ENCODE measurements around the gene NRF1. TPM values are rescaled to one million over a fixed set of nuclear protein-coding genes. Genes with fewer than 3 reads are reported as not detected.
A peak's percentile ranks its signal among the peaks of the same experiment; 100 is the strongest.

Gene NRF1
- total and polyA plus RNA-seq, 12 donors, result 7.7 to 16.0 (median 10.1) TPM

DNA sequence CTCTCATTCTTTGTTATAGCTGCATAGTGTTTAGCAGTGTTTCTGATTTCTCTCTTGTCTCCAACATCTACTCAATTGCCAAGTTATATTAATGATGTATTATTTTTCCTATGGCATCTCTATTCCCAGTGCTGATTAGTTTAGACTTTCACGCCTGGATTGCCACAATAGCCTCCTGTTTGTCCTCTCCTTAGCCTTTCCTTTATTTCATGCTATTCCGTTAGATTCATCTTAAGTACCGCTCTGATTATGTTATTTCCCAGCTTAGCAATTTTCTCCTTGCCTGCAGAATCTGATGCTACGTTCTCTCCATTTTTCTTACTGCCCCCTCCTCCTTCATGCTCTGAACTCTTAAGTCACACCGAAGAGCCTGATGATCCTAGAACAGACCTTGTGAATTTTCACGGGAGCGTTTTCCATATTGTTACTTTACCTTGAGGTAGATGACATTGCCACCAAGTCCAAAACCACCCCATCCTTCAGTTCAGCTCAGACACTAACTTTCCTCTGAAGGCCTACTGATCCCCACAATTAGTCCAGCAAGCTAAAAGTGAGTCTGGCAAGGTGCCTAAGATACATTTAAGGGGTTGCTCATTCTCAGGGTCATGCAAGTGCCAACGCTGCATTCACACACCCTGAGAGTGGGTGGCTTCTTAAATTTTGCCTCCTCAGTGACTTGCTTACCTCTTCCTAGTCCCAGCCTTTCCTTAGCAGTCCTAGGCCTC, 6.6 kb upstream of the NRF1 start:
- H3K27ac ChIP-seq, result no peak overlapping the region
- H3K36me3 ChIP-seq (replicated peaks in 1 of 2), result no peaks in the 10 kb centered on the region
- H3K27me3 ChIP-seq, result no peaks in the 10 kb centered on the region
- no peaks in the 10 kb centered on the region for H3K9me3 ChIP-seq (replicated peaks in 1 of 3)
- no peak overlapping the region for H3K4me3 ChIP-seq
- WGBS, 4 donors, result 72 to 79% (median 77%) methylated on average over 8 of the region's 8 CpGs
- peaks cover 0 to 1% of the 10 kb centered on the region in 2 donors for H3K4me1 ChIP-seq (replicated peaks in 1 of 2)
- intact Hi-C loops (cut with DNase I), result no loop called here
- no peak for DNase-seq
- TF ChIP-seq POLR2A (IDR thresholded peaks at IDR 0.05), result no peak
- TF ChIP-seq, protein P1, sequence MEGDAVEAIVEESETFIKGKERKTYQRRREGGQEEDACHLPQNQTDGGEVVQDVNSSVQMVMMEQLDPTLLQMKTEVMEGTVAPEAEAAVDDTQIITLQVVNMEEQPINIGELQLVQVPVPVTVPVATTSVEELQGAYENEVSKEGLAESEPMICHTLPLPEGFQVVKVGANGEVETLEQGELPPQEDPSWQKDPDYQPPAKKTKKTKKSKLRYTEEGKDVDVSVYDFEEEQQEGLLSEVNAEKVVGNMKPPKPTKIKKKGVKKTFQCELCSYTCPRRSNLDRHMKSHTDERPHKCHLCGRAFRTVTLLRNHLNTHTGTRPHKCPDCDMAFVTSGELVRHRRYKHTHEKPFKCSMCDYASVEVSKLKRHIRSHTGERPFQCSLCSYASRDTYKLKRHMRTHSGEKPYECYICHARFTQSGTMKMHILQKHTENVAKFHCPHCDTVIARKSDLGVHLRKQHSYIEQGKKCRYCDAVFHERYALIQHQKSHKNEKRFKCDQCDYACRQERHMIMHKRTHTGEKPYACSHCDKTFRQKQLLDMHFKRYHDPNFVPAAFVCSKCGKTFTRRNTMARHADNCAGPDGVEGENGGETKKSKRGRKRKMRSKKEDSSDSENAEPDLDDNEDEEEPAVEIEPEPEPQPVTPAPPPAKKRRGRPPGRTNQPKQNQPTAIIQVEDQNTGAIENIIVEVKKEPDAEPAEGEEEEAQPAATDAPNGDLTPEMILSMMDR (IDR thresholded peaks at IDR 0.05), result no peak

DNA sequence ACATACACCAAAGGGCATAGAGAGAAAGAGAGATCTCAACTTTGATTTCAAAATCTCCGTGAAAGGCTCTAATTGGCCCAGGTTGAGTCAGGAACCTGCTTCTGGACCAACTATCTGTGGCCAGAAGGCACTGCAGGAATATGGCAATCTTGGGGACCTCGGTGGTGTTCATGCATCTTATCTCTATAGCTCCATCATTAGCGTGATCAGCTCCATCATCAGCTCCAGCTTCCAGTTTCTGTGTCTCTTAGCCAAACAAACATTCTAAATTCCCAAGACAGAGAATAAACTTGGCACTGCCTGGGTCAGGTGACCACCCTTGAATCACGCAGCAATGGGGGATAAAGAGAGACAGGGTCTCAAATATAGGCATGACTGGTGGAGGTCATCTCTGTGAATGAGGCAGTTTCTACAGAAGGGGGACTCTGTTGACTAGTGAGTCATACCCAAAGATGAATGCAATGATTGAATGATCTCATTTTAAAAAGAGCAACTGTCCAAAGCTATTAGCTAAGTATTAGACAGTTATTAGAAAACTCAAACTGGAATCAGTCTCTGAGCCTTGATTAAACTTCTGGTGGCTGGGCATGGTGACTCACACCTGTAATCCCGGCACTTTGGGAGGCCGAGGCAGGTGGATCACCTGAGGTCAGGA, 5.4 kb upstream of the NRF1 start:
- Histone ChIP-seq H3K27ac (no peak overlapping the region), H3K36me3 (replicated peaks in 1 of 2) (no peaks in the 10 kb centered on the region), H3K9me3 (replicated peaks in 1 of 3) (no peaks in the 10 kb centered on the region), H3K4me1 (replicated peaks in 1 of 2) (peaks cover 0 to 10% of the 10 kb centered on the region in 2 donors), H3K4me3 (no peak overlapping the region), H3K27me3 (no peaks in the 10 kb centered on the region)
- WGBS, 4 donors, result 82 to 87% (median 86%) methylated on average over 4 to 6 of the region's 6 CpGs
- no peak for TF ChIP-seq POLR2A (IDR thresholded peaks at IDR 0.05)
- TF ChIP-seq, protein P1 (IDR thresholded peaks at IDR 0.05), result no peak
- DNase-seq, result no peak
- intact Hi-C loops (cut with DNase I), result no loop called here

- TF ChIP-seq, protein P1 (IDR thresholded peaks at IDR 0.05), result no peak
- TF ChIP-seq POLR2A (IDR thresholded peaks at IDR 0.05), result no peak
- intact Hi-C loops (cut with DNase I), result no loop called here
- Histone ChIP-seq H3K36me3 (replicated peaks in 1 of 2) (no peaks in the 10 kb centered on the region), H3K4me1 (replicated peaks in 1 of 2) (peaks cover 0 to 10% of the 10 kb centered on the region in 2 donors), H3K27me3 (no peaks in the 10 kb centered on the region), H3K27ac (peak overlapping the region in 1 of 5 donors; percentile 6), H3K4me3 (no peak overlapping the region), H3K9me3 (replicated peaks in 1 of 3) (no peaks in the 10 kb centered on the region)
- DNase-seq, result no peak
- 73 to 81% (median 76%) methylated on average over 7 of the region's 7 CpGs for WGBS, 4 donors
These were observed 4.7 kb upstream of the NRF1 start for GRCh38 chr7:129606803-129607202.

GRCh38 chr7:129607471-129608120, 3.9 kb upstream of the NRF1 start:
- peak in 1 of 7 donors; percentile 15 for DNase-seq
- no peaks in the 10 kb centered on the region for H3K9me3 ChIP-seq (replicated peaks in 1 of 3)
- no peak overlapping the region for H3K27ac ChIP-seq
- intact Hi-C loops (cut with DNase I), result no loop called here
- TF ChIP-seq POLR2A (IDR thresholded peaks at IDR 0.05), result no peak
- TF ChIP-seq, protein P1 (IDR thresholded peaks at IDR 0.05), result peak in 3 of 6 experiments; percentile 18 to 30 (median 20)
- H3K4me1 ChIP-seq (replicated peaks in 1 of 2), result peaks cover 0 to 10% of the 10 kb centered on the region in 2 donors
- no peaks in the 10 kb centered on the region for H3K27me3 ChIP-seq
- H3K4me3 ChIP-seq, result no peak overlapping the region
- 79 to 88% (median 82%) methylated on average over 6 to 7 of the region's 7 CpGs for WGBS, 4 donors
- H3K36me3 ChIP-seq (replicated peaks in 1 of 2), result no peaks in the 10 kb centered on the region

All from adrenal gland (tissue), 12 donors.